H1 (cell line): ENCODE measurements around the gene MED12L. TPM values are rescaled to one million over a fixed set of nuclear protein-coding genes. Genes with fewer than 3 reads are reported as not detected.

Experiments used
- CTCF ChIA-PET: fragments of 300-600 bp; sonication (Branson Sonifier 250); formaldehyde crosslinking; loops from one replicate; lab custom pipeline; 2021; ENCODE audit not compliant: partially characterized antibody; lab: Charles Lee
- POLR2A ChIA-PET: fragments of 300-600 bp; sonication (Branson Sonifier 250); formaldehyde crosslinking; loops from one replicate; lab custom pipeline; 2021; ENCODE audit warnings: inconsistent platforms; ENCODE audit not compliant: partially characterized antibody; lab: Charles Lee
- DNase-seq, 2 experiments: peaks; one replicate each; pipeline versions ENCODE4 v3.0.0 to v3.0.0-alpha.2; 2010 to 2022; ENCODE audit warnings: low spot score in 2 of 2, low read depth in 1 of 2, mixed read lengths in 1 of 2
- FAIRE-seq: peaks from 2 replicates; lab custom pipeline; 2011; peaks lifted over from hg19 to GRCh38; lab: Jason Lieb, UNC
- H2AFZ ChIP-seq: 2 replicates; pipeline ENCODE4 v1.8.1; 2012; ENCODE audit warnings: low read length, inconsistent platforms
- H2AK5ac ChIP-seq: 2 replicates; pipeline ENCODE4 v1.6.1; 2013; ENCODE audit warnings: low read depth, low read length
- H2BK120ac ChIP-seq: replicated peaks from 2 replicates; pipeline ENCODE3; 2013; ENCODE audit warnings: low read depth, low read length, inconsistent platforms
- H2BK12ac ChIP-seq: 2 replicates; pipeline ENCODE4 v1.6.1; 2013; ENCODE audit warnings: low read depth, low read length
- H2BK15ac ChIP-seq: 2 replicates; pipeline ENCODE4 v1.6.1; 2013; ENCODE audit warnings: low read length
- H2BK20ac ChIP-seq: 2 replicates; pipeline ENCODE4 v1.6.1; 2013; ENCODE audit warnings: low read length
- H2BK5ac ChIP-seq: 2 replicates; pipeline ENCODE4 v1.6.1; 2013; ENCODE audit warnings: low read depth, low read length
- H3K14ac ChIP-seq: 2 replicates; pipeline ENCODE4 v1.6.1; 2013; ENCODE audit warnings: inconsistent platforms; ENCODE audit not compliant: insufficient read length
- H3K18ac ChIP-seq: 2 replicates; pipeline ENCODE4 v1.6.1; 2013; ENCODE audit warnings: low read length; ENCODE audit errors: extremely low read depth
- H3K23ac ChIP-seq: 2 replicates; pipeline ENCODE4 v1.6.1; 2013; ENCODE audit warnings: inconsistent platforms; ENCODE audit not compliant: insufficient read length
- H3K23me2 ChIP-seq: 2 replicates; pipeline ENCODE4 v1.6.1; 2013; ENCODE audit warnings: low read depth, low read length
- H3K27ac ChIP-seq: 2 replicates; pipeline ENCODE4 v1.6.1; 2011; ENCODE audit warnings: low read depth, low read length, inconsistent platforms
- H3K27me3 ChIP-seq, 4 experiments: replicated peaks in 1 of 4; 1 replicate in 1 of 4; 2 replicates in 3 of 4; pipeline versions ENCODE4 v1.6.1 to v1.8.1; 2011 to 2013; ENCODE audit warnings: low read length in 3 of 4, mild to moderate bottlenecking in 3 of 4, inconsistent platforms in 2 of 4, mixed read lengths in 2 of 4, moderate library complexity in 1 of 4; ENCODE audit not compliant: control insufficient read depth in 3 of 4, insufficient read depth in 3 of 4; ENCODE audit errors: extremely low read depth in 1 of 4
- H3K36me3 ChIP-seq, 4 experiments: 2 replicates each; pipeline versions ENCODE4 v1.6.1 to v1.8.1; 2011 to 2013; ENCODE audit warnings: mild to moderate bottlenecking in 4 of 4, low read length in 3 of 4, moderate library complexity in 2 of 4, control low read depth in 1 of 4, inconsistent platforms in 1 of 4; ENCODE audit not compliant: insufficient read depth in 4 of 4, control insufficient read depth in 2 of 4
- H3K4ac ChIP-seq: replicated peaks from 2 replicates; pipeline ENCODE3; 2013; ENCODE audit warnings: low read length, low read depth, mixed read lengths, inconsistent platforms; ENCODE audit not compliant: insufficient read length
- H3K4me1 ChIP-seq, 4 experiments: replicated peaks in 1 of 4; 1 replicate in 1 of 4; 2 replicates in 3 of 4; pipeline versions ENCODE4 v1.6.1 to v1.8.1; 2011 to 2013; ENCODE audit warnings: low read length in 3 of 4, inconsistent platforms in 2 of 4, mixed read lengths in 1 of 4; ENCODE audit not compliant: insufficient read depth in 4 of 4, control insufficient read depth in 3 of 4
- H3K4me2 ChIP-seq, 2 experiments: 2 replicates each; pipeline versions ENCODE4 v1.6.1 to v1.8.1; 2011 to 2013; ENCODE audit warnings: low read depth in 2 of 2, low read length in 2 of 2, control low read depth in 1 of 2, inconsistent platforms in 1 of 2, mild to moderate bottlenecking in 1 of 2; ENCODE audit not compliant: insufficient read depth in 1 of 2
- H3K4me3 ChIP-seq, 4 experiments: fragments of 200-600, 300-600 bp in 1 of 4; sonication (generic), shearing (Covaris generic), sonication (Bioruptor Twin) in 1 of 4; 2 replicates each; pipeline versions ENCODE4 v1.5.1 to v1.8.1; 2011 to 2016; ENCODE audit warnings: low read length in 4 of 4, low read depth in 3 of 4, control low read depth in 2 of 4, inconsistent platforms in 2 of 4, mild to moderate bottlenecking in 2 of 4, mixed read lengths in 1 of 4, moderate library complexity in 1 of 4; ENCODE audit not compliant: insufficient read depth in 2 of 4; ENCODE audit errors: extremely low read depth in 1 of 4
- H3K56ac ChIP-seq: replicated peaks from 2 replicates; pipeline ENCODE3; 2013; ENCODE audit warnings: low read depth, mild to moderate bottlenecking, mixed read lengths, low read length, inconsistent platforms; ENCODE audit not compliant: insufficient read length
- H3K79me1 ChIP-seq: 2 replicates; pipeline ENCODE4 v1.6.1; 2013; ENCODE audit warnings: low read depth, low read length, control low read depth
- H3K79me2 ChIP-seq, 2 experiments: 2 replicates each; pipeline versions ENCODE4 v1.6.1 to v1.8.1; 2012 to 2013; ENCODE audit warnings: low read length in 2 of 2, mild to moderate bottlenecking in 2 of 2, inconsistent platforms in 1 of 2; ENCODE audit not compliant: insufficient read depth in 2 of 2, control insufficient read depth in 1 of 2
- H3K9ac ChIP-seq, 4 experiments: replicated peaks in 1 of 4; 1 replicate in 1 of 4; 2 replicates in 3 of 4; pipeline versions ENCODE4 v1.6.1 to v1.8.1; 2011 to 2013; ENCODE audit warnings: low read depth in 3 of 4, low read length in 3 of 4, control low read depth in 2 of 4, mild to moderate bottlenecking in 2 of 4, moderate library complexity in 2 of 4, inconsistent platforms in 1 of 4; ENCODE audit errors: extremely low read depth in 1 of 4
- H3K9me3 ChIP-seq, 2 experiments: 2 replicates each; pipeline versions ENCODE4 v1.6.1 to v1.8.1; 2012 to 2013; ENCODE audit warnings: mild to moderate bottlenecking in 2 of 2, moderate library complexity in 2 of 2, control low read depth in 1 of 2, inconsistent platforms in 1 of 2, low read depth in 1 of 2, low read length in 1 of 2, mixed read lengths in 1 of 2; ENCODE audit not compliant: insufficient read depth in 2 of 2
- H4K20me1 ChIP-seq, 2 experiments: replicated peaks in 1 of 2; 2 replicates each; pipeline versions ENCODE3 to v1.8.1; 2011 to 2013; ENCODE audit warnings: inconsistent platforms in 2 of 2, low read length in 2 of 2, mild to moderate bottlenecking in 1 of 2; ENCODE audit not compliant: insufficient read depth in 2 of 2, control insufficient read depth in 1 of 2
- H4K5ac ChIP-seq: 2 replicates; pipeline ENCODE4 v1.6.1; 2013; ENCODE audit warnings: low read length, low read depth, mixed read lengths, inconsistent platforms; ENCODE audit not compliant: insufficient read length
- H4K8ac ChIP-seq: 2 replicates; pipeline ENCODE4 v1.8.0; 2013; ENCODE audit warnings: mild to moderate bottlenecking, moderate library complexity, low read length, inconsistent platforms; ENCODE audit not compliant: insufficient read depth; ENCODE audit errors: extremely low read depth
- H4K91ac ChIP-seq: replicated peaks from 2 replicates; pipeline ENCODE3; 2013; ENCODE audit warnings: low read length, mixed read lengths, inconsistent platforms; ENCODE audit not compliant: insufficient read length
- BRCA1 ChIP-seq: IDR thresholded peaks from 2 replicates; pipeline ENCODE4 v1.6.1; 2012; ENCODE audit warnings: low read depth, low read length, improper control_type of control experiment
- KDM1A ChIP-seq: fragments of 200-600, 300-600 bp; sonication (generic); IDR thresholded peaks from 2 replicates; pipeline ENCODE4 v1.7.1; 2016; ENCODE audit warnings: mild to moderate bottlenecking, low read length, borderline replicate concordance
- WGBS, 2 experiments: shearing (Covaris generic) in 1 of 2; methylation state at CpG; one replicate each; pipeline versions ENCODE4 v1.1.6 to v1.1.7; 2013 to 2015; ENCODE audit warnings: low lambda C conversion rate in 2 of 2, mixed read lengths in 2 of 2, inconsistent platforms in 1 of 2, low coverage in 1 of 2, missing lambda C conversion rate in 1 of 2; ENCODE audit not compliant: insufficient replicate concordance in 2 of 2, insufficient coverage in 1 of 2, insufficient read length in 1 of 2; ENCODE audit errors: extremely low coverage in 1 of 2, missing lambda C conversion rate in 1 of 2; 5-methylcytosine and 5-hydroxymethylcytosine counted together
- polyA plus RNA-seq, 7 experiments: library from polyadenylated mRNA; depleted of rRNA in 3 of 7; stranded (reverse) in 5 of 7; unstranded in 2 of 7; fragments of >200 nt in 5 of 7; fragments of 200-250 nt in 2 of 7; gene quantifications; 1 replicate in 5 of 7; 2 replicates in 1 of 7; 4 replicates in 1 of 7; pipeline versions ENCODE4 v1.2.1 to v1.2.3, GENCODE V29; 2011 to 2013; ENCODE audit warnings: missing spikeins in 2 of 7, mixed read lengths in 2 of 7
- total RNA-seq: library from RNA; stranded (reverse); fragmentation: NEBNext Ultra II Directional; extraction: Animal tissue kit (Norgen Biotek cat#: 25700); gene quantifications from 2 replicates; pipeline ENCODE4 v1.2.1, GENCODE V29; 2021
- TF ChIP-seq, protein P1 (sequence below): IDR thresholded peaks from 2 replicates; pipeline ENCODE4 v1.6.1; 2011; ENCODE audit warnings: low read depth, mild to moderate bottlenecking, low read length; ENCODE audit not compliant: insufficient read depth

The MED12L gene
- total and polyA plus RNA-seq, 2 of the 8 experiments (the other 6 are each of a cell fraction or from before 2014, with no cell fraction given) = 3.6 to 26.2 TPM

DNA sequence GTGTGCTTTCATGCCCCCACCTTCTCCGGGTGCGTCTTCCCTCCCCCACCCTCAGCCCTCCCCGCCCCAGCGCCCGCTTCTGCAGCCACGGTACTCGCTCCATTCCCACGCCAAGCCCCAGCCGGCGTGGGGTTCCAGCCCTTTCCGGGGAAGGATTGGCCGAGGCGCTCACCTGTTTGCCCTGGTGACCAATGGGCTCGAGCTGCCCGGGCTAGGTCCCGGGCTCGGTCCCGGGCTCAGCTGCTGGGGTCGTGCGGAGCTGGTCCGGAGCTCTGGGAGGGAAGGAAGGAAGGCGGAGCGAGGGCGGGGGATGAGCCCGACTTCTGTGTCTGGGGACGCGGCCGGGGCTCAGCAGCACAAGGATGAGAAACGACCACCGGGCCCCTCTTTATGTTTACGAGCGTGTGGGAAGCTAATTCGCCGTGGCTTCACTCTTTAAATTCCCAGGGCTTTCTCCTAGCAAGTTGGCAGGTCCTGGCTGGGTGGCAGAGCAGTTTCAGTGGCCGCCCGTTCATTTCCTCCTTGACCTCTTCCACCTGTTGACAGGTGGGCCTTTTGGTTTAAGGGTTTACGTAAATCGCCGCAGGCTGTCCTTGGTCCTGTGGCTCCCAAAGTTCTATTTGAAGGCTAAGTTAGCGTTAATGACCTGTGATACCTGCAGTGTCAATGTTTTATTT lies 375.4 kb downstream of the MED12L start, which contains the start of gene IGSF10:
TSS of gene IGSF10 (minus strand) at position 288 of the 677 bp plus-strand sequence. CDS start 2,352 bp downstream, outside the sequence.
- Histone ChIP-seq H2BK12ac (no peak within 1 kb of the TSS), H3K27ac (no peak within 1 kb of the TSS), H2BK120ac (no peak within 1 kb of the TSS), H2BK15ac (no peak within 1 kb of the TSS), H4K8ac (no peak within 1 kb of the TSS; the same call in 1 of the 2 replicates), H2AFZ (0 out of 2 replicates have a peak within 1 kb of the TSS, but pooled peaks have one; percentile 18), H3K4ac (no peak within 1 kb of the TSS), H3K9me3 (no peaks in the 10 kb centered on the region), H3K79me2 (no peaks in the 10 kb centered on the region), H3K4me1 (peaks cover 0 to 2% (median 0%) of the 10 kb centered on the region in 4 experiments; a peak in 1 of 7 replicates), H3K23me2 (no peaks in the 10 kb centered on the region; the same call in 1 of the 2 replicates), H4K20me1 (no peaks in the 10 kb centered on the region), H2BK20ac (no peak within 1 kb of the TSS), H3K36me3 (no peaks in the 10 kb centered on the region), H3K4me3 (peak within 1 kb of the TSS; percentile 16 to 66 (median 46)), H3K79me1 (no peaks in the 10 kb centered on the region), H4K5ac (no peak within 1 kb of the TSS), H3K27me3 (no peaks in the 10 kb centered on the region), H3K4me2 (peak within 1 kb of the TSS; percentile 54 to 65), H3K56ac (no peak within 1 kb of the TSS), H3K18ac (no peak within 1 kb of the TSS; the same call in 1 of the 2 replicates), H2BK5ac (no peak within 1 kb of the TSS), H3K23ac (no peak within 1 kb of the TSS), H4K91ac (no peak within 1 kb of the TSS), H3K9ac (no peak within 1 kb of the TSS; a peak in 1 of 7 replicates), H3K14ac (no peak within 1 kb of the TSS), H2AK5ac (no peak within 1 kb of the TSS)
- peak in 1 of 2 experiments; percentile 69 for DNase-seq
- ChIA-PET POLR2A (no interaction called here), CTCF (interaction anchor here (2.0 to 2.4 kb wide), 3 partner anchors 8 to 377 kb away, joined by 9 to 11 read pairs (median 10); no protein-coding TSS in a partner anchor)
- 15% methylated on average over 36 of the region's 40 CpGs; no CpG with 5 or more reads in 1 of the 2 experiments for WGBS, 2 experiments
- FAIRE-seq = no peak
- peak; percentile 89 for TF ChIP-seq KDM1A
- TF ChIP-seq, protein P1, sequence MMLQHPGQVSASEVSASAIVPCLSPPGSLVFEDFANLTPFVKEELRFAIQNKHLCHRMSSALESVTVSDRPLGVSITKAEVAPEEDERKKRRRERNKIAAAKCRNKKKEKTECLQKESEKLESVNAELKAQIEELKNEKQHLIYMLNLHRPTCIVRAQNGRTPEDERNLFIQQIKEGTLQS = no peak
- TF ChIP-seq BRCA1 = no peak
